GM12864 (cell line): ENCODE results near the gene NOS1.

Experiments
- DNase-seq: peaks from one replicate; pipeline ENCODE4 v3.0.0-alpha.2; 2011; ENCODE audit warnings: low read depth
- H3K4me3 ChIP-seq: 2 replicates; pipeline ENCODE4 v1.5.1; 2011; ENCODE audit warnings: mild to moderate bottlenecking, low read depth, low read length, control low read depth
- TF ChIP-seq, protein P1 (sequence below): IDR thresholded peaks from 2 replicates; pipeline ENCODE4 v1.5.1; 2011; ENCODE audit warnings: low read depth, mild to moderate bottlenecking, moderate library complexity, low read length, control low read depth, inconsistent platforms; ENCODE audit errors: missing control alignments

The NOS1 gene

DNA sequence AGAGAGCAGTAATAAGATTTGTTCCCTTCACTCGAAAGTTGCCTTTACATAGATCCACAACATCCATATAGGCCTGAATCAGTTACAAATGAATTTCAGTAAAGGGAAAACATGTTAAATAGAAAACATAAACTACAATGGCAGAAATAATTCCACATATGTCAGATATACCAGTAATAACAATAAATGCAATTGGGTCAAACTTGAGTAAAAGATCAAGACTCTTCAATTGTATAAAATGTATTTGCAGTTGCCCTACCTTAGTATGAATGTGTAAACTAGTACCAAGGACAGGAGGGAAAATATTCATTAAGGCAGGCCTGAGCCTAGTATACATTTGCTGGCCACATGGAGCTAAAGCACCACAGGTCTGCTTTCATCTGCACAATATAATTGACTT is 17.6 kb downstream of the NOS1 start:
- DNase-seq, result no peak
- no peak overlapping the region for H3K4me3 ChIP-seq
- TF ChIP-seq, protein P1, sequence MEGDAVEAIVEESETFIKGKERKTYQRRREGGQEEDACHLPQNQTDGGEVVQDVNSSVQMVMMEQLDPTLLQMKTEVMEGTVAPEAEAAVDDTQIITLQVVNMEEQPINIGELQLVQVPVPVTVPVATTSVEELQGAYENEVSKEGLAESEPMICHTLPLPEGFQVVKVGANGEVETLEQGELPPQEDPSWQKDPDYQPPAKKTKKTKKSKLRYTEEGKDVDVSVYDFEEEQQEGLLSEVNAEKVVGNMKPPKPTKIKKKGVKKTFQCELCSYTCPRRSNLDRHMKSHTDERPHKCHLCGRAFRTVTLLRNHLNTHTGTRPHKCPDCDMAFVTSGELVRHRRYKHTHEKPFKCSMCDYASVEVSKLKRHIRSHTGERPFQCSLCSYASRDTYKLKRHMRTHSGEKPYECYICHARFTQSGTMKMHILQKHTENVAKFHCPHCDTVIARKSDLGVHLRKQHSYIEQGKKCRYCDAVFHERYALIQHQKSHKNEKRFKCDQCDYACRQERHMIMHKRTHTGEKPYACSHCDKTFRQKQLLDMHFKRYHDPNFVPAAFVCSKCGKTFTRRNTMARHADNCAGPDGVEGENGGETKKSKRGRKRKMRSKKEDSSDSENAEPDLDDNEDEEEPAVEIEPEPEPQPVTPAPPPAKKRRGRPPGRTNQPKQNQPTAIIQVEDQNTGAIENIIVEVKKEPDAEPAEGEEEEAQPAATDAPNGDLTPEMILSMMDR, result no peak

DNA sequence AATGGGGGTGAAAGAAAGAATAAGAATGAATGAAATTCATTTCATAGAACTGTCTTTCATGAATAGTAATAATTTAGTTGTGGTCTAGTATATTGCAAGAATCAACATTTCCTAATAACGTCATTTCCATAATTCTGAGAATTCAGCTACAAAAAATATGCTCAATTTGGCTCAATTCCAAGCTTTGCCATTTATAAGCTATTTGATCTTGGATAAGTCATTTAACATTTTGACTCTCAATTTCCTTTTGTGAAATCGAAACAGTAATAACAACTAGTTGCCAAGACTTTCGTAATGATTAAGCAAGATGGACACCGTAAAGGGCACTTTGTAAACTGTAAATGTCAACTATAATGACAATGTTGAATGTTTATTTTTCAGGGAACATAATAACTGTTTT is 18.1 kb downstream of the NOS1 start:
- TF ChIP-seq, protein P1, result no peak
- no peak for DNase-seq

GRCh38 chr12:117342682-117343081 is 18.7 kb downstream of the NOS1 start:
- TF ChIP-seq, protein P1, result no peak
- no peak overlapping the region for H3K4me3 ChIP-seq
- DNase-seq, result no peak

More for the DNA sequence above, 18.1 kb downstream of the NOS1 start:
- H3K4me3 ChIP-seq, result no peak overlapping the region

GRCh38 chr12:117342247-117342646 is 19.2 kb downstream of the NOS1 start:
- H3K4me3 ChIP-seq, result no peak overlapping the region
- TF ChIP-seq, protein P1, result no peak
- no peak for DNase-seq

GRCh38 chr12:117339104-117339503 is 22.3 kb downstream of the NOS1 start:
- TF ChIP-seq, protein P1, result no peak
- no peak overlapping the region for H3K4me3 ChIP-seq
- no peak for DNase-seq

GRCh38 chr12:117334855-117335587 is 26.4 kb downstream of the NOS1 start:
- no peak overlapping the region for H3K4me3 ChIP-seq
- DNase-seq, result no peak
- TF ChIP-seq, protein P1, result no peak

DNA sequence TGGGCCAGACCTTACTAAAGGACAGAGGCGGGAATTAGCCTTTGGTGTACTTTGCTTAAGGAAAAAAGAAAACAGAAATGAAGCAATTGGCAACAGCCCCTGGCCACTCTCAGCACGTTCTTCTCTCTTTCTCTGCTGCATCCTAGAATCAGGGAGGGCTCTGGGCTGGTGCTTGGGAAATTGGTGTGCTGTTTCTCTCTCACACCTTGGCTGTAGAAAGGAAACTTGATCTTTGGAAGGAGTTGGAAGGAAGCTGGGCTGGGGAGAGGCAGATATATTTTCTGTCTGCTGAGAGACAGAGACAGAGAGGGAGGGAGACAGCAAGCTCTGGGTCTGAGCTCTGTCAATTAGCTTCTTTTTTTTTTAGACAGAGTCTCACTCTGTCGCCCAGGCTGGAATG is 27.4 kb downstream of the NOS1 start:
- no peak for DNase-seq
- no peak overlapping the region for H3K4me3 ChIP-seq
- TF ChIP-seq, protein P1, result no peak
